OCI-LY3 (cell line): ENCODE measurements around the gene HNRNPH1.

ENCODE experiments used
- EZH2phosphoT487 ChIP-seq: fragments of 200-600 bp; shearing (Covaris generic); IDR thresholded peaks from 2 replicates; pipeline ENCODE4 v1.6.1; 2018; ENCODE audit warnings: antibody characterized with exemption, mixed run types, low read depth
- TF ChIP-seq, protein P1 (sequence below): fragments of 200-600, 300-600 bp; sonication (generic); IDR thresholded peaks from 2 replicates; pipeline ENCODE4 v1.5.1; 2014; ENCODE audit warnings: antibody characterized with exemption, low read length, low read depth

DNA sequence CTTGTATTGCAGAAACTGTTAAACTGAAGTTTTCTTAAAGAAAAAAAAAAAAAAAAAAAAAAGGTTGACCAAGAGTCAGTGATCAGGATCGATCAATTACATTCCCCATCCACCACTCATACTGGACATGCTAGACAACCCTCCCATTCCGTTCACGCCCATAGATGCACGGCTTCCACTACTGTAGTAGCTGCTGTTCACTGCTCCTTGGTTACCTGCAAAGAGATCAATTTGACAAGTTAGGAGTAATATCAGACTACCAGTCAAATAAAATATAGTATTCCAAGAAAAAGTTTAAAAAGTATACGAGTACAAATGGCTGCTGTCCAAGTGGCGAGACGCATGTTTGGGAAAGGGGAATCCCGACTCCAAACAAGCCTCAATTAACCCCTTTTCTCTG is 8.7 kb downstream of the HNRNPH1 start:
- TF ChIP-seq, protein P1, sequence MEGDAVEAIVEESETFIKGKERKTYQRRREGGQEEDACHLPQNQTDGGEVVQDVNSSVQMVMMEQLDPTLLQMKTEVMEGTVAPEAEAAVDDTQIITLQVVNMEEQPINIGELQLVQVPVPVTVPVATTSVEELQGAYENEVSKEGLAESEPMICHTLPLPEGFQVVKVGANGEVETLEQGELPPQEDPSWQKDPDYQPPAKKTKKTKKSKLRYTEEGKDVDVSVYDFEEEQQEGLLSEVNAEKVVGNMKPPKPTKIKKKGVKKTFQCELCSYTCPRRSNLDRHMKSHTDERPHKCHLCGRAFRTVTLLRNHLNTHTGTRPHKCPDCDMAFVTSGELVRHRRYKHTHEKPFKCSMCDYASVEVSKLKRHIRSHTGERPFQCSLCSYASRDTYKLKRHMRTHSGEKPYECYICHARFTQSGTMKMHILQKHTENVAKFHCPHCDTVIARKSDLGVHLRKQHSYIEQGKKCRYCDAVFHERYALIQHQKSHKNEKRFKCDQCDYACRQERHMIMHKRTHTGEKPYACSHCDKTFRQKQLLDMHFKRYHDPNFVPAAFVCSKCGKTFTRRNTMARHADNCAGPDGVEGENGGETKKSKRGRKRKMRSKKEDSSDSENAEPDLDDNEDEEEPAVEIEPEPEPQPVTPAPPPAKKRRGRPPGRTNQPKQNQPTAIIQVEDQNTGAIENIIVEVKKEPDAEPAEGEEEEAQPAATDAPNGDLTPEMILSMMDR: no peak
- TF ChIP-seq EZH2phosphoT487: no peak
